Mesendoderm (in vitro differentiated cells): Measurements from ENCODE around the gene CRELD1.

Experiments used
- DNase-seq: peaks from one replicate; pipeline ENCODE4 v3.0.0; 2013
- H2AK5ac ChIP-seq: 2 replicates; pipeline ENCODE4 v1.6.1; 2013; ENCODE audit warnings: low read length, inconsistent platforms
- H2BK120ac ChIP-seq: 2 replicates; pipeline ENCODE4 v1.6.1; 2013; ENCODE audit warnings: low read depth, mild to moderate bottlenecking, low read length, moderate library complexity, mixed read lengths
- H2BK15ac ChIP-seq: replicated peaks from 2 replicates; pipeline ENCODE4 v1.6.1; 2013; ENCODE audit warnings: low read depth, mild to moderate bottlenecking, moderate library complexity
- H2BK5ac ChIP-seq: 2 replicates; pipeline ENCODE4 v1.6.1; 2013; ENCODE audit warnings: low read length, inconsistent platforms
- H3K18ac ChIP-seq: 2 replicates; pipeline ENCODE4 v1.6.1; 2013; ENCODE audit warnings: mild to moderate bottlenecking, low read length, mixed read lengths
- H3K23ac ChIP-seq: one replicate; pipeline ENCODE4 v1.6.1; 2013; ENCODE audit warnings: low read length
- H3K27ac ChIP-seq: 2 replicates; pipeline ENCODE4 v1.5.1; 2013; ENCODE audit warnings: low read depth, mild to moderate bottlenecking, inconsistent platforms, low read length, moderate library complexity
- H3K27me3 ChIP-seq: 2 replicates; pipeline ENCODE4 v1.6.1; 2013; ENCODE audit warnings: low read length, control low read depth, mild to moderate bottlenecking, inconsistent platforms; ENCODE audit not compliant: insufficient read depth, poor library complexity
- H3K36me3 ChIP-seq: 2 replicates; pipeline ENCODE4 v1.6.1; 2013; ENCODE audit warnings: low read length, inconsistent platforms; ENCODE audit not compliant: control insufficient read depth, insufficient read depth
- H3K4ac ChIP-seq: one replicate; pipeline ENCODE4 v1.6.1; 2013; ENCODE audit warnings: low read depth, mild to moderate bottlenecking, low read length, moderate library complexity
- H3K4me1 ChIP-seq: 2 replicates; pipeline ENCODE4 v1.6.1; 2013; ENCODE audit warnings: low read depth, low read length, inconsistent platforms; ENCODE audit not compliant: control insufficient read depth
- H3K4me2 ChIP-seq: 2 replicates; pipeline ENCODE4 v1.6.1; 2013; ENCODE audit warnings: low read length
- H3K4me3 ChIP-seq: 2 replicates; pipeline ENCODE4 v1.5.1; 2013; ENCODE audit warnings: mild to moderate bottlenecking, low read length
- H3K56ac ChIP-seq: one replicate; pipeline ENCODE4 v1.6.1; 2013; ENCODE audit warnings: low read length
- H3K79me1 ChIP-seq: 2 replicates; pipeline ENCODE4 v1.6.1; 2013; ENCODE audit warnings: low read length, inconsistent platforms
- H3K79me2 ChIP-seq: 2 replicates; pipeline ENCODE4 v1.6.1; 2013; ENCODE audit warnings: mild to moderate bottlenecking, low read length; ENCODE audit not compliant: control insufficient read depth, insufficient read depth
- H3K9ac ChIP-seq: 2 replicates; pipeline ENCODE4 v1.6.1; 2013; ENCODE audit warnings: low read length, inconsistent platforms
- H4K5ac ChIP-seq: one replicate; pipeline ENCODE4 v1.6.1; 2013; ENCODE audit warnings: low read length
- H4K8ac ChIP-seq: one replicate; pipeline ENCODE4 v1.6.1; 2013; ENCODE audit warnings: low read depth, mild to moderate bottlenecking, control low read depth, low read length, moderate library complexity
- WGBS: extraction: QIAGEN DNeasy Blood & Tissue Kit; methylation state at CpG from one replicate; pipeline ENCODE4 v1.1.7; 2013; ENCODE audit warnings: low lambda C conversion rate, missing lambda C conversion rate; ENCODE audit not compliant: insufficient coverage; ENCODE audit errors: extremely low coverage; 5-methylcytosine and 5-hydroxymethylcytosine counted together

The CRELD1 gene

DNA sequence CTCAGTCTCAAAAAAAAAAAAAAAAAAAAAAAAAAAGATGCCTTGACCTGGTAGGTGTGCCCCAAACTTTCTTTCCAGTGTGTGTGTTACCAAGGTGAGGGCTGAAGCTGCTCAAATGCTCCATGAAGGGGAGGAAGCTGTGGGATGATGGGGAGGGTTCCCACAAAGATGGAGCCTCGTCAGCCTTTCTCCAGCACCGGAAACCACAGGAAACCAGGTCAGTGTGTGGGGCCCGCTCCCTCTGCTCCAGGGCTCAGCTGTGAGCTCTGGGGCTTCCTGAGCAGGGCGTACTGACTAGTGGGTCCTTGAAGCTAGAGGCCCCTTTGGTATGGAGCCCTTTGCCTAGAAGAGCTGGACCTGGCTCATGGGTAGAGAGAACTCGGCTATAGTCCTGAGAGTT, 31.7 kb upstream of the CRELD1 start:
- Histone ChIP-seq H3K4ac (no peak overlapping the region), H3K18ac (no peak overlapping the region), H3K79me1 (no peaks in the 10 kb centered on the region), H3K4me1 (peaks cover 7% of the 10 kb centered on the region), H3K4me2 (no peak overlapping the region), H3K56ac (peak overlapping the region; percentile 51), H3K23ac (no peak overlapping the region), H2BK15ac (no peak overlapping the region), H2BK5ac (no peak overlapping the region), H2AK5ac (no peak overlapping the region), H3K36me3 (no peaks in the 10 kb centered on the region), H4K8ac (no peak overlapping the region), H3K79me2 (no peaks in the 10 kb centered on the region), H2BK120ac (no peak overlapping the region), H3K4me3 (no peak overlapping the region), H3K27ac (no peak overlapping the region), H3K9ac (no peak overlapping the region), H4K5ac (no peak overlapping the region), H3K27me3 (no peaks in the 10 kb centered on the region)
- no peak for DNase-seq
- no CpG with 5 or more reads among the region's 5 CpGs for WGBS

DNA sequence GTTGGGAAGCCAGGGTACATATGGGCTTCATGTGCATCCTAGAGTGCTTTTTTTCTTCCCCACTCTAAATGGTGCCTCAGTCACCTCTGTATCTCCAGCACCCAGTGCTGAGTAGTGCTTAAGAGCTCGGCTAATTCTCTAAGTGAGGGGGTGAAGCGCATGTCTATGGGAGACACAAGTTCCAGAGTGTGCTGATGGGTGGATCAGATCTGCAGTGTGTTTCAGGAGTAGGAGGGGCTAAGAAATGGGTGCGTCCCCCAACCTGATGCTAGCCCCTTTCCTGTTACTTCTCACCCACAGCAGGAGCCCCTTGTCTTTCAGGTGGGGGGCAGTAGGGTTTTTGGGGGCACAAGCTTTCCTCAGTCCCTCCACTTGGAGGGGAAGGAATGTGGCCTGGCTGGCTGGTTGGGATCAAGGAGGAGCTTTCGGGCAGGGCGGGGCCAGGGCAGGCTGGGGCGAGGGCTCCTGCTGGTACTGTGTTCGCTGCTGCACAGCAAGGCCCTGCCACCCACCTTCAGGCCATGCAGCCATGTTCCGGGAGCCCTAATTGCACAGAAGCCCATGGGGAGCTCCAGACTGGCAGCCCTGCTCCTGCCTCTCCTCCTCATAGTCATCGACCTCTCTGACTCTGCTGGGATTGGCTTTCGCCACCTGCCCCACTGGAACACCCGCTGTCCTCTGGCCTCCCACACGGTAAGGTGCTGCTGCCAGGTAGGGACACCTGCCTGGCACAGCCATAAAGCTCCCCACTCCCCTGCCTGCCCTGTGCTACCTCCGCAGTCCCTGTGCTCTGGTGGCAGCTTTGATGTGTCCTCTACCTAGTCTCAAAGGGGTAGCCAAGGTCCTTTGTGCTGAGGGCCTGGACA, 31.0 kb upstream of the CRELD1 start, which contains the start of gene IL17RE:
Gene IL17RE, plus strand, starts transcription at position 477 of the 866 bp plus-strand sequence. Its CDS starts 85 bp downstream, at position 562.
- no peak within 1 kb of the TSS for H2BK120ac ChIP-seq
- H3K4me2 ChIP-seq: no peak within 1 kb of the TSS
- H3K4ac ChIP-seq: no peak within 1 kb of the TSS
- no peak within 1 kb of the TSS for H3K4me3 ChIP-seq
- H3K18ac ChIP-seq: no peak within 1 kb of the TSS
- H3K27ac ChIP-seq: no peak within 1 kb of the TSS
- H3K4me1 ChIP-seq: peaks cover 7% of the 10 kb centered on the region
- no peaks in the 10 kb centered on the region for H3K79me1 ChIP-seq
- H4K8ac ChIP-seq: no peak within 1 kb of the TSS
- no peak within 1 kb of the TSS for H4K5ac ChIP-seq
- H3K79me2 ChIP-seq: no peaks in the 10 kb centered on the region
- H2AK5ac ChIP-seq: no peak within 1 kb of the TSS
- no peak for DNase-seq
- H3K23ac ChIP-seq: no peak within 1 kb of the TSS
- no CpG with 5 or more reads among the region's 13 CpGs for whole genome bisulfite sequencing
- no peak within 1 kb of the TSS for H2BK15ac ChIP-seq
- H3K56ac ChIP-seq: peak within 1 kb of the TSS; percentile 51
- no peaks in the 10 kb centered on the region for H3K27me3 ChIP-seq
- no peak within 1 kb of the TSS for H2BK5ac ChIP-seq
- peak within 1 kb of the TSS; percentile 37 for H3K9ac ChIP-seq
- H3K36me3 ChIP-seq: no peaks in the 10 kb centered on the region

DNA sequence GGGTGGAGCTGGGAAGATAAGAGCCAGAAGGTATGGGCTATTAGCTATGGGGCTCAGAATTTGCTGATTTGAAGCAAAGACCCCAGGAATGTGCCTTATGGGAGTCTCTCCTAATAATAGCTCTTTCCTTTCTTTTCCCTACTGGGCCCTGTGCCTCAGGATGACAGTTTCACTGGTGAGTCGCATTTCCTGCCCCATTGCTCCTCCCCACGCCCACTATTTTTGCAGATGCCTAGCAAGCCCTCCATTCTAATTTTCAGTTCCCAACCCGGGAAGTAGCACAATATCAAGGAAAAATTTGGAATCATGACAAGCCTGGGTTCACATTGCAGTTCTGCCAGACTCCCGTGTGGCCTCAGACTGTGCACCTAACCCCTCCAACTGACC, 30.4 kb upstream of the CRELD1 start:
- Histone ChIP-seq H3K79me1 (no peaks in the 10 kb centered on the region), H3K4me3 (no peak overlapping the region), H2BK5ac (no peak overlapping the region), H3K9ac (peak overlapping the region; percentile 37), H3K4me2 (no peak overlapping the region), H3K79me2 (no peaks in the 10 kb centered on the region), H3K18ac (no peak overlapping the region), H2BK15ac (no peak overlapping the region), H4K8ac (no peak overlapping the region), H3K36me3 (no peaks in the 10 kb centered on the region), H2BK120ac (no peak overlapping the region), H3K56ac (peak overlapping the region; percentile 25), H3K27ac (no peak overlapping the region), H3K23ac (no peak overlapping the region), H3K4ac (no peak overlapping the region), H2AK5ac (no peak overlapping the region), H3K27me3 (no peaks in the 10 kb centered on the region), H4K5ac (no peak overlapping the region), H3K4me1 (peaks cover 7% of the 10 kb centered on the region)
- no CpG with 5 or more reads among the region's 4 CpGs for WGBS
- DNase-seq: no peak

DNA sequence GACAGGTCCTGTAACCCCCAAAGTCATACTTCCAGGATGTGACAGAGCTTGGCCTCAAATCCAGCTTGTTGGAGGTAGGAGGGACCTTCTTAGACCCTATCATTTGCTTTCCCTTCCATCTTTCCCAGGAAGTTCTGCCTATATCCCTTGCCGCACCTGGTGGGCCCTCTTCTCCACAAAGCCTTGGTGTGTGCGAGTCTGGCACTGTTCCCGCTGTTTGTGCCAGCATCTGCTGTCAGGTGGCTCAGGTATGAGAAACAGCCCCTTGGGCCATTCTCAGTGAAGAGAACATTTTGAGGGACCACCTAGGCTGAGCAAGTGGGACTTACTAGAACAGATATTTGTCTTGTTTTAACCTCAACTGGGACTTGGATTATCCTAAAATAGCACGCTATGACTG, 29.7 kb upstream of the CRELD1 start:
- DNase-seq: no peak
- H3K79me2 ChIP-seq: no peaks in the 10 kb centered on the region
- no peaks in the 10 kb centered on the region for H3K27me3 ChIP-seq
- peaks cover 7% of the 10 kb centered on the region for H3K4me1 ChIP-seq
- no peaks in the 10 kb centered on the region for H3K36me3 ChIP-seq
- no peak overlapping the region for H4K8ac ChIP-seq
- no peak overlapping the region for H2BK15ac ChIP-seq
- H2BK5ac ChIP-seq: no peak overlapping the region
- H3K18ac ChIP-seq: no peak overlapping the region
- H3K27ac ChIP-seq: no peak overlapping the region
- H3K9ac ChIP-seq: no peak overlapping the region
- no peak overlapping the region for H3K4me3 ChIP-seq
- no peak overlapping the region for H3K4ac ChIP-seq
- H3K4me2 ChIP-seq: no peak overlapping the region
- no CpG with 5 or more reads among the region's 4 CpGs for WGBS
- no peaks in the 10 kb centered on the region for H3K79me1 ChIP-seq
- H3K56ac ChIP-seq: peak overlapping the region; percentile 11
- H3K23ac ChIP-seq: no peak overlapping the region
- H4K5ac ChIP-seq: no peak overlapping the region
- no peak overlapping the region for H2BK120ac ChIP-seq
- no peak overlapping the region for H2AK5ac ChIP-seq

GRCh38 chr3:9906480-9906879, 27.2 kb upstream of the CRELD1 start:
- no peak overlapping the region for H3K56ac ChIP-seq

More at GRCh38 chr3:9906480-9906879, 27.2 kb upstream of the CRELD1 start:
- Histone ChIP-seq H3K4me3 (no peak overlapping the region), H3K4me2 (no peak overlapping the region), H4K5ac (no peak overlapping the region), H3K9ac (no peak overlapping the region), H3K27ac (no peak overlapping the region), H2BK15ac (no peak overlapping the region), H2BK120ac (no peak overlapping the region), H3K23ac (no peak overlapping the region), H4K8ac (no peak overlapping the region), H3K18ac (no peak overlapping the region), H3K27me3 (no peaks in the 10 kb centered on the region), H3K36me3 (no peaks in the 10 kb centered on the region), H2AK5ac (no peak overlapping the region), H2BK5ac (no peak overlapping the region), H3K79me2 (no peaks in the 10 kb centered on the region), H3K4me1 (peaks cover 7% of the 10 kb centered on the region), H3K4ac (no peak overlapping the region), H3K79me1 (no peaks in the 10 kb centered on the region)
- WGBS: no CpG with 5 or more reads among the region's 5 CpGs
- no peak for DNase-seq
